HG02981 (cell line): Measurements from ENCODE around the gene ABCB8.
A peak's percentile ranks its signal among the peaks of the same experiment; 100 is the strongest.

Experiments
- ATAC-seq: cut with Tn5 transposase; IDR thresholded peaks from one replicate; pipeline ENCODE4 v1.9.1; 2021; ENCODE audit warnings: mild to moderate bottlenecking, moderate library complexity; ENCODE audit not compliant: unreplicated experiment

Gene ABCB8

GRCh38 chr7:151083071-151083823 is 55.0 kb downstream of the ABCB8 start, which contains the start of gene TMUB1:
Gene TMUB1, minus strand, starts transcription at chr7:151083493. Its CDS starts 930 bp downstream, at chr7:151082563.
- ATAC-seq: peak; percentile 41

- ATAC-seq: no peak
Measured at GRCh38 chr7:151083824-151084160, 55.5 kb downstream of the ABCB8 start.

DNA sequence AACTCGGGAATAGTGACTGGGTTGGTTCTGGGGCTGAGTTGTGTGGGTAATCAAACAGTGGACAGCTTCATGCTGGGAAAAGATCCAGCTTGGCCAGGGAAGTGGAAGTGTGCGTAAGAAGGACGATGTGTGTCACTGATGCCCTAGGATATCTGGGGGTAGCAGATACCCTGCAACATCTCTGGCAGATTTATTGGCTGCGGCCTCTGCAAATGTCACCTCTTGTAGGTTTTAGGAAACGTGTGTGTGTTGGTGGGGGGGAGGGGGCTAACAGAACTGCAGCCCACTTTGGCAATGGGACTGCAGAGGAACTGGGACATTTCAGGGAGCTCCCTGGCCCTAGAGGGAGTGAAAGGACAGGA is 57.1 kb downstream of the ABCB8 start:
- ATAC-seq: no peak

- ATAC-seq: peak; percentile 46
Measured at GRCh38 chr7:151085691-151086620, 57.7 kb downstream of the ABCB8 start, which contains the start of gene AGAP3. Gene AGAP3, plus strand, starts transcription at chr7:151086475. Its CDS starts 267 bp downstream, at chr7:151086742.

- no peak for ATAC-seq
Measured at GRCh38 chr7:151086802-151087244, 58.6 kb downstream of the ABCB8 start.

DNA sequence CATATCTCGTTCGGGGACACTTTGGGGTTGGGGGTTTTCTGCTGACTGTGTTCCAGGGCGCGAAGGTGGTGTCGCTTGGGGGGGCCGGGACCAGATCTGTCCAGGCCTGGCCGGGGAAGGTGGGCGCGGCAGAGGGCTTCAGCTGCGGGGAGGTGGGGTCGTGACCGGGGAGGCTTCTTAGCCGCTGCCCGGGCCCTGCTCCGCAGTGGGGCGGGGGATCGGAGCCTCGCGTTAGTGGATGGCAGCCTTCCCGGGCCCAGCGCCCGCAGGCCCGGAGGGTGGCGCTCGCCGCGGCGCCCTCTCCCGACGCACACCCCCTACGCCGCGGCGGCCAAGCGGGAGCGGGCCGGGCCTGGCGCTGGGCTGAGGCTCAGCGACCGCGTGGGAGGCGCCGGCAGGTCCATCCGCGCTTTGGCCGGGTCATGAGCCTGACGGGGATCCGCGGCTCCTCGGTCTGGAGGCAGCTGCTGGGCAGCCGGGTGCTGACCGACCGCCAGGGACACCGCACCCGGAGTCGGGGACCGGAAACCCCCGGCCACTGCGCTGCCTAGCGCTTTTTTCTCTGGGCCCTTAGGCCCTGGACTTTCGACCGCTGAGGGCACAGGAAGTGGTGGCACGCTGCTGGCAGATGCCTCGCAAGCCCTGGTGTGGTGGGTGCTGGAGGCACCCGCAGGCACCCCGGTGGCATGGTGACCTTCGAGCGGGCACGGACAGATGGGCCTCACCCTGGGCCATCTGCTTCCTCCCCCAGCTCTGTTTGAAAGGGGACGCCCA is 59.2 kb downstream of the ABCB8 start:
- no peak for ATAC-seq

GRCh38 chr7:151088019-151088855 is 60.0 kb downstream of the ABCB8 start:
- no peak for ATAC-seq

DNA sequence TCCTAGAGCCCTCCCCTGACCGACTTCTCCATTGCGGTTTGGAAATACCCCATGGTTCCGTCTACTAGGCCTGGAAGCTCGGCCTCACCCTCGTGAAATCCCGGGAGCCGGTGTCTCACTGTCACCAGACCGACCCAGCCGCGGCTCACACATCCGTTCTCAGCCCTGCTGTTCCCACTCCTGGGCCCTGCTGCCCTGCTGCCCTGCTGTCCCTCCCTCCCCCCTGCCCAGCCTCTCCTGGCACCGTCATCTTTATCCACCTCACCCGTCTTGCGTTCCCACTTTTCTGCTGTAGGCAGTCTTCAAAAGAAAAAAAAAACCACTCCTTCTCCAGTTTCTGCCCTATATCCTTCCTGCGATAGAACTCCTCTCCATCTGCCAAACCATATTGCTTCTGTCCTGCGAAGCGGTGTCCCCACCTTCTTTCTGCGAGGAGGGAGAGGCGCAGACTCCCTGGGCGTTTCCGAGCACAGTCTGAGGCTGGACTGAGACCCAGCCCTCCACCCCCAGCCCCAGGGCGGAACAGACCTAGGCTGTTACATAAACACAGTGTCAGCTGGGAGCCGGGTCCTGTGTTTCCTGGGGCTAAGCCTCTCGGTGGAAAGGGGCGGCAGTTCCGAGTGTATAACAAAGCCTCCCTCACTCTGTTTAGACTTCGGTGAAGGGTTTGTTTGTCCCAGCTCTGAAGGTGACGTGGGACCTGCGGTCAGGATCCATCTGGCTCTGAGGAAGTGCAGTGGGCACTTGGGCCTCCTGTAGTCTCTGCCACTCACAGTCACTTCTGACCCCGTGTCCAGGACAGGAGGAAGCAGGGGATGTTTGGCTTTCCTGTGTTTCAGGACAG is 60.8 kb downstream of the ABCB8 start:
- ATAC-seq: no peak

DNA sequence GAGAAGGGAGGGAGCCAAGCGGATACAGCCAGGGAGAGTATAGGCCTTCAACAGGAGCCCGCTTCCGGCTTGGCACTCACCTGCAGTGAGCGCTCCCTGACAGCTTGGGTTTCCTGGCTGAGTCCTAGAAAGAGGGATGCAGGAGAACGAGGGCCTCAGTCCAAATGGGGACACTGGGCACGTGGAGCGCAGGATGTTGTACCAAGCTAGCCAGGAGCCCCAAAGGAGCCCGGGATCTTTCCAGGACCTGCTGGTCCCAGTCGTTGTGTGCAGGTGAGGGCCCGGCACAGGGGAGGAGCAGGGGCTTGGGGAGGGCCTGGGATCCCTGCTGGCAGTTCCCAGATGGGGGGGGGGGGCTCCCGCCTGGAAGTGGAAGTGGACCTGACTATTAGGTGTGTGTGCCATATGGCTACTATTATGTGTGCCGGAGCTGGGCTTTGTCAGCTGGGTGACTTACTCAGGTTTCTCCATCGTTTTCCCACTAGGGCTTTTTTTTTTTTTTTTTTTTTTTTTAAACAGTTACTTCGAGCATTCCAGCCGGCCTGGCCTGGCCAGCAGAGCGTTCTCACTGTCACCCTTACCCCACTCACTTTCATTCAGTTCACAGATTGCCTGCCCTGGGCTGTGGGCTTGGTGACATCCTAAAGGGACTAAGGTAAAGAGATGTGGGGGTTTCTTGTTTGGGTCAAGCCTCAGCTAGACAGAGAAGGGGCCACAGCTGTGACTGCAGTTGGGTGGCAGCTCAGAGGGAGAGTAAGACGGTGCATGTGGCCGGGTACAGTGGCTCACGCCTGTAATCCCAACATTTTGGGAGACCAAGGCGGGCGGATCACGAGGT is 61.9 kb downstream of the ABCB8 start:
- ATAC-seq: no peak

- ATAC-seq: no peak
Measured at GRCh38 chr7:151091003-151091402, 62.8 kb downstream of the ABCB8 start.

DNA sequence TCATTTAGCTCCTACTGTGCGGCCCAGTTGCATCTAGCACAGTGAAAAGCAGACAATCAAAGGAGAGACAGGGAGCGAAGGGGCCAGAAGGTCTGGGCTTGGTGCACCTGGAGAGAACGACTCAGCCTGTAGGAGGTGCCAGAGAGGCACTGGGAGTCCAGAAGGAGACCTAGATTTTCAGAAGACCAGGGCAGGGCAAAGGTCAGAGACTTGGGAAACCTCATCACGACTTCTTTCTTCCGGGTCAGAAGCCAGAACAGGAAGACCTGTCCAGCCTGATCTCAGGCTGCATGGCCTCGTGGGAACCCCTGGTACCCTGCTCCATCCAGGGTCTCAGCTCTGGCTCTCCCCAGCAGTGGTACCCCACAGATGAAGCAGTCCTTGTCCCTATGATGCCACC is 63.2 kb downstream of the ABCB8 start:
- ATAC-seq: no peak

- no peak for ATAC-seq
Measured at GRCh38 chr7:151091988-151092387, 63.7 kb downstream of the ABCB8 start.

GRCh38 chr7:151093748-151094147 is 65.5 kb downstream of the ABCB8 start:
- no peak for ATAC-seq

GRCh38 chr7:151094675-151095074 is 66.4 kb downstream of the ABCB8 start:
- no peak for ATAC-seq

DNA sequence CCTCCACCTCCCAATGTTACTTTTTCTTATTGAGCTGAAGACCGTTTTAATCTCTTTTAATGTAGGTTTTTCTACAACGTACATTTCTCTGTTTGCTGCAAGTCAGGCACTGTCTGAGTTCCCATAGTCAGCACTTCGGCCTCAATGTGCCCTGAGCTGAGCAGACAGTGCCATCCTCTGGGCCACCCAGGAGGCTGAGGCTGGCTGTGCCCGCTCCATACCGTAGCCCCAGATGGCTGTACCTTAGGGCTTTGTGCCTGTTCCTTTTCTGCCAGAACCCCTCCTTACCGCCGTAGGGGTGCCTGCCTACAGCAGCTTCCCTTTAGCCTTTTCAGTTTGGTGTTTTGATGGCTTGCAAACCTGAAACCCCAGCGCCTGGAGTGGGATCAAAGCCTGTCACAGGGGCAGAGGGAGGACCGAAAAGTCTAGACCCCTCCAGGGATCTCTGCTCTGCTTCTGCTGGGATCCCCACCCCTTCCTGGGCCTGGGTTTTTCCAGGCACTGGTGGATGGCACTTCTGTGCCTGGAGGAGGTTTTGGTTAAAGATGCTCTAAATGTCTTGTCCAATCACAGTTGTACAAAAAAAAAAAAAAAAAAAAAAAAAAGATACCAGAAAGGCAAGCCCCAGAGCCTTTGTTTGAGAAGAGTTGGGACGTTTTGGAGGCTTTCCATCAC is 67.0 kb downstream of the ABCB8 start:
- no peak for ATAC-seq

DNA sequence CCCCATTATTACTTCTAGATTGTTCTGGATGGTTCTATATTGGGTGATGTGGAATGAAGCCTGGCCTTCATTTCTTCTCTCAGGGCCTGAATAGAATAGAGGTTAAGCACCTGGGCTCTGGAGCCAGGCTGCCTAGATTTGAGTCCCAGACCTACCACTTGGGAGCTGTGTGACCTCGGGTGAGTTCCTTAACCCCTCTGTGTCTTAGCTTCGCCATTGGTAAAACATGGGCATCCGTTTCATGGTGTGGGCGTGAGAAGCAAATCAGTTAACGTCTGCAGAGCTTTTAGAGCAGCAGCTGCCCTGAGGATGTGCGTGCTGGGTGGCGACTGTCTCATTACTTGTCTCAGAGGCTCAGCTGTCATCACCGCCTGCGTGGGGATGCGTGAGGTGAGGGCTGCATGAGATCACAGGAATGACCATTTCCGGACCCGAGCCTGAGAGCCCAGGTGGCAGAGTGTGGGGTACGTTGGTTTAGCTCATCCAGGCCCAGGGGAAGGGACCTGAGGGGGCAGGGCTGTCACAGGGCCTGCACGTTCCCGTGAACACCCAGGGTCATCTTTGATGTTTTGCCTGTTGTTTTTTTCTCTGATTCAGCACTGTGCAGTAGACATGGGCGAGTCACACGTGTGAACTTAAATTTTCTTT is 67.7 kb downstream of the ABCB8 start:
- ATAC-seq: no peak
